Mucosa of descending colon (tissue), 3 donors: ENCODE data around the gene LIMS2. TPM values are rescaled to one million over a fixed set of nuclear protein-coding genes. Genes with fewer than 3 reads are reported as not detected.
A peak's percentile ranks its signal among the peaks of the same experiment; 100 is the strongest.

Experiments used
- ATAC-seq: fragments of 200-7000 bp; cut with Tn5 transposase; one replicate; pipeline ENCODE4 v1.9.1; 2020; ENCODE audit warnings: mild to moderate bottlenecking, moderate library complexity
- DNase-seq, 3 donors: peaks; one replicate each; pipeline ENCODE4 v3.0.0-alpha.2; 2020
- H3K36me3 ChIP-seq: fragments of 200-600 bp; one replicate; pipeline ENCODE4 v1.8.0; 2021; ENCODE audit warnings: low read depth, mild to moderate bottlenecking
- H3K4me1 ChIP-seq: fragments of 200-600 bp; one replicate; pipeline ENCODE4 v1.8.0; 2021; ENCODE audit warnings: low read depth, mild to moderate bottlenecking
- H3K4me3 ChIP-seq: fragments of 200-600 bp; one replicate; pipeline ENCODE4 v1.8.0; 2021; ENCODE audit warnings: mild to moderate bottlenecking
- H3K9me3 ChIP-seq: fragments of 200-600 bp; one replicate; pipeline ENCODE4 v1.8.0; 2021; ENCODE audit warnings: mild to moderate bottlenecking
- CTCF ChIP-seq: fragments of 200-600 bp; IDR thresholded peaks from one replicate; pipeline ENCODE4 v1.8.0; 2022; ENCODE audit warnings: antibody characterized with exemption, mild to moderate bottlenecking
- intact Hi-C, 2 donors: fragments of 100-400 bp; cut with DNase I in 1 of 2; cut with micrococcal nuclease in 1 of 2; formaldehyde crosslinking; loops; one replicate each; pipeline versions ENCODE4 v1.11.0 to v1.11.1; 2022; cut with DNase I, micrococcal nuclease
- total RNA-seq, 3 donors: library from RNA; stranded (reverse); fragmentation: NEBNext Ultra II Directional in 2 of 3; extraction: Animal tissue kit (Norgen Biotek cat#: 25700) in 2 of 3; gene quantifications; one replicate each; pipeline versions ENCODE4 v1.2.1 to v1.2.4, GENCODE V29; 2021 to 2023
- donor health status: DM: no; HTN: no; CAD: no; lungs with moderate emphysema.
- donor health status: DM: no; HTN: no; CAD: no.
- donor health status: DM: no; HTN: yes; CAD: no.

Gene LIMS2
- total RNA-seq, 3 donors from 2014 or later = 12.5 to 478 (median 29.9) TPM

GRCh38 chr2:127611076-127611925 lies 64.0 kb downstream of the LIMS2 start:
- H3K36me3 ChIP-seq = no peaks in the 10 kb centered on the region
- DNase-seq (peak in 1 of 3 donors; percentile 6), ATAC-seq (no peak)
- H3K4me3 ChIP-seq = no peak overlapping the region
- TF ChIP-seq CTCF = no peak
- no peaks in the 10 kb centered on the region for H3K4me1 ChIP-seq
- intact Hi-C loops = no loop called here
- H3K9me3 ChIP-seq = no peaks in the 10 kb centered on the region

GRCh38 chr2:127610561-127610960 lies 64.8 kb downstream of the LIMS2 start:
- Histone ChIP-seq H3K4me3 (no peak overlapping the region), H3K4me1 (no peaks in the 10 kb centered on the region), H3K9me3 (no peaks in the 10 kb centered on the region), H3K36me3 (no peaks in the 10 kb centered on the region)
- TF ChIP-seq CTCF = no peak
- no peak for DNase-seq
- intact Hi-C loops = no loop called here
- no peak for ATAC-seq

- no peaks in the 10 kb centered on the region for H3K36me3 ChIP-seq
- no peak for TF ChIP-seq CTCF
- DNase-seq (no peak), ATAC-seq (no peak)
- no peaks in the 10 kb centered on the region for H3K9me3 ChIP-seq
- intact Hi-C loops = no loop called here
- H3K4me3 ChIP-seq = no peak overlapping the region
- H3K4me1 ChIP-seq = no peaks in the 10 kb centered on the region
Observed at GRCh38 chr2:127609818-127610217, 65.5 kb downstream of the LIMS2 start.

- ATAC-seq (peak; percentile 5), DNase-seq (no peak)
- Histone ChIP-seq H3K4me1 (no peaks in the 10 kb centered on the region), H3K4me3 (no peak overlapping the region), H3K36me3 (no peaks in the 10 kb centered on the region), H3K9me3 (no peaks in the 10 kb centered on the region)
- no peak for TF ChIP-seq CTCF
- intact Hi-C loops = no loop called here
Observed at GRCh38 chr2:127609031-127609751, 66.1 kb downstream of the LIMS2 start.

- H3K36me3 ChIP-seq = no peaks in the 10 kb centered on the region
- intact Hi-C loops = no loop called here
- ATAC-seq (peak; percentile 15), DNase-seq (no peak)
- H3K9me3 ChIP-seq = no peaks in the 10 kb centered on the region
- no peaks in the 10 kb centered on the region for H3K4me1 ChIP-seq
- no peak overlapping the region for H3K4me3 ChIP-seq
- TF ChIP-seq CTCF = no peak
Observed at GRCh38 chr2:127608061-127609030, 67.0 kb downstream of the LIMS2 start.
